Colon (tissue), 2 donors: ENCODE results near the gene MAFB.

Source experiments
- FAIRE-seq: peaks from 2 replicates; lab custom pipeline; 2012; peaks lifted over from hg19 to GRCh38; lab: Jason Lieb, UNC
- donor health status: control.
- donor health status: control.

Gene MAFB

DNA sequence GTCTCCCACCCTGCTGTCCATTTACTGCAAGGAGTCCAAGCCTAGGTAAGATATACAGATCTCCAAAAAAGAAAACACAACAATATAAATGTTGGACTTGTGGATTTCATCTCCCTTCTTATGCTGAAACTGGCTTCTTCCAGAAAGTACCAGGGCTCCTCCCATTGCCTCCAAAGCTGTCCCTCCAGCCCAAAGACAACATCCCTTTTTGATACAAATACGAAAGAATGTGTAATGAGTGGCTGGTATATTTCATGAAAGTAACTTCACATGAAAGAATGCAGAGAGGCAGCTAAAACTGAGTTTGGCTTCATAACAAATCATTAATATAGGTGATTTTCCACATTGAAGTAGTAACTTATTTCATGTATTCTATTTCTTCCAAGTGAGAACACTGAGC lies 7.9 kb downstream of the MAFB start:
- FAIRE-seq = no peak

DNA sequence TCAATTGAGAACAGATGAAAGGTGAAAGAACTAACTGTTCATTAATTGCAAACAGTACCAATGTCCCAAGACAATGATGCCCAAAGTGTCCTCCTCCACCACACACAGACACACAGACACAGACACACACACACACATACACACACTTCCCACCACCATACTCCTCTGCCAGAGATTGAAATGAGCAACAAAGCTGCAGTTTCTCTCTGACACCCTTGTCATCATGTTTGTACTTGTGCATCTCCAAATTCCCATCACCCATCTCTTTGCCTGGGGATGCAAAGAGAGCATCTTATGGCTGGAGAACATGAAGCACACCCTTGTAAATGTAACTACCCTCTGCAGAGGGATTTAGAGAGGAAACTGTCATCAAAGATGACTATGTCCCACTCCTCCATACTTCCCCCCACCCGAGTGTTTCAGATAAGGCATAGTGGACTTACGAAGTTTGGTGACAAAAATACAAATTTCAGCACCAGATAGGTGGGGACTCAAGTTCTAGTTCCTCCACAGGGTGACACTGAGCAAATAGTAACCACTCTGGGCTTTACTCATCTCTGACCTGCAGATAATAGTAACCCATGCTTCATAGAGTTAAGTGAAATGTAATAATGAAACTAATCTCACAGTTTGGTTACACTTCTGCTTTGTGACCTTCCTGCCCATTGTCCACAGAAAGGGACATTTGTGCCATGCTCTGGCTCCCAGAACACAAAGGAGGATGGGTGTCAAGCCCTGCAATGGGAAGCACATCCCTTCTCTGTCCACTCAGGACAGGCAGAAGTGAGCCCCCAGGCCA lies 8.7 kb downstream of the MAFB start:
- no peak for FAIRE-seq

DNA sequence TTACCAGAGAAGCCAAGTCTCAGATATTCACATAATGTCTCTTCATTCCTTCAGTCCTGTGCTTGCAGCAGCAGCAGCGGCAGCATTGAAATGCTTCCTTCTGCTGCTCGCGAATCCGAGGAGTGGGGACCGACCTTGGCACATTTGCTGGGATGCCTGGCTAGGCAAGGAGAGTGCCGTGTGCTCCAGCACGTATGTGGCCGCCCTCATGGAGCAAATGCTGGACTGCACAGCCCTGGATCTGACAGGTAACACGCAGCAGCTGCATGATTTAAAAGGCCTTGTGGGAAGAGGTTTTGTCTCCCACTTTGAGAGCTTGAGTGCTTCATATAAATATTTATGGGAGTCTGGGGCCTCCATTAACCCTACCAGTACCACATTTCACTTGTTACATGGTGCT lies 9.9 kb downstream of the MAFB start:
- FAIRE-seq = no peak

DNA sequence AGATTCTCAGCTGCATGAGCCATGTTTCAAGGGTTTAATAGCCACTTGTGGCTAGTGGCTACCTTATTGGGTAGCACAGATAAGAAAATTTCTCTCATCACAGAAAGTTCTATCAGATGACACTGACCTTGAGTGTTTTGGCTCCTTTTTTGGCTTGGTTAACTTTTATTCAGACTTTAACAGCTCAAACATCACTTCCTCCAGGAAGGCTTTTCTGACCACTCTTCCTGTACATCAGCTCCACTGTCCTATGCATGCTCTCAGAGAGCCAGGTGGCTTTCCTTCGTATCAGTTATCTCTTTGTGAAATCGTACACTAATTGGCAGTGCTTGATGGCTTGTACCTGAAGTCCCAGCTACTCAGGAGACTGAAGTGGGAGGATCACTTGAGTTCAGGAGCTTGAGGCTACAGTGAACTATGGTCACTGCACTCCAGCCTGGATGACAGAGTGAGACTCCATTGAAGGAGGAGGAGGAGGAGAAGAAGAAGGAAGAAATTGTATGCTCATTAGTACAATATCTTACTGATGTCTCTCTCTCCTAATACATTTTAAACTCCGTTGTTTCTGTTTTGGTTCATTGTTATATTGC lies 10.7 kb downstream of the MAFB start:
- no peak for FAIRE-seq

DNA sequence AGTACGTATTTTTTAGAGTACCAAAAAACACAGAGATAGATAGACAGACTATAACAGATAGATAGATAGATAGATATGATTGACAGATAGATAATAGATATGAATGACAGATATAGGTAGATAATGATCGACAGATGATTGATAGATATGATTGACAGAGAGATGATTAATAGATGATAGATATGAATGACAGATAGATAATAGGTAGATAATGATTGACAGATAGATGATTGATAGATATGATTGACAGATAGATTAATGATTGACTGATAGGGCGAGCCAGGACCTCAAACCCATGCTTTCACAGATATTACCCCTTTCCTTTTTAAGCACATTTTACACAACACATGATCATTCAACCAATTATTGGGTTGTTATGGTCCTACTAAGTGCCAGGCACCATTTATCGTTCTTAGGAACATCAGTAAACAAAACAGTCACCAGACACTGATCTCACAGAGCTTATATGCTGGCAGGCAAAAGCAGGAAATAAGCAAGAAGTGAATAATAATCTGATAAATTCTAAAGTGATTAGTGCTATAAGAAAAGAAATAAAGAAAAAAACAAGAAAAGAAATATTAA lies 11.6 kb downstream of the MAFB start:
- FAIRE-seq = no peak

DNA sequence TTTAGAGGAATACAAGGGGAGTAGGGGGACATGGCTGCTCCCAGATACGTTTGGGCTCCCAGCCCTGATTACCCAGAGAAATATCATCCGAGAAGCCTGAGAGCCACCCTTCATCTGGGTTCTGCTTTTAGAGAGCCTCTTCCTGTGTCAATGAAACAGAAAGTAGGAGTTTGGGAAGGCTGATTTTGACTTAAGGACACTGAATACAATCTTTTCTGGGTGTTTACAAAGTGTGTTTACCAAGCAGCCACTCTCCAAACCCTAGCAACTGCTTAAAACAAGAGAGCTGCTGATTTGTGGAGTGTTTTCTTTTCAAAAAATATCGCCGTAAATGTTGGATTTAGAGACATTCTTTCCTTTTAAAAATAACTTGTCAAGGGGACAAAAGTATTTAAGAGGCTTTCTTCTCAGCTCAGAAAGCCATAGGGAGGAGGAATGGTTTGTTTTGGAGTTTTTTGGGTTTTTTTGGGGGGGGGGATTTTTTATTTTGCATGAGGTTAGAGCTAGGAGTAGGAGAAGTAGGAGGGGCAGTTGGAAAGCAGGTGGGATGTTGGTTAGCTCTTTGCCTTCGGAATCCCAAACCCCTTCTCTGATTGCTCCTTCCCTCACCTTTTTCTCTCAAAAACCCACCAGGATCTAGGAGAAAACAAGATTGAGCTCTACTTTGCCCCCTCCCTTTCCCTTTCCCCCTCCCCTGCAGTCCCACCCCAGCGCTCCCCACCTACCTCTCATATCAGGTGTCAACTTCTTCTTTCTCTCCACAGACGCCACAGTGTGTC lies 12.4 kb downstream of the MAFB start:
- FAIRE-seq = no peak

DNA sequence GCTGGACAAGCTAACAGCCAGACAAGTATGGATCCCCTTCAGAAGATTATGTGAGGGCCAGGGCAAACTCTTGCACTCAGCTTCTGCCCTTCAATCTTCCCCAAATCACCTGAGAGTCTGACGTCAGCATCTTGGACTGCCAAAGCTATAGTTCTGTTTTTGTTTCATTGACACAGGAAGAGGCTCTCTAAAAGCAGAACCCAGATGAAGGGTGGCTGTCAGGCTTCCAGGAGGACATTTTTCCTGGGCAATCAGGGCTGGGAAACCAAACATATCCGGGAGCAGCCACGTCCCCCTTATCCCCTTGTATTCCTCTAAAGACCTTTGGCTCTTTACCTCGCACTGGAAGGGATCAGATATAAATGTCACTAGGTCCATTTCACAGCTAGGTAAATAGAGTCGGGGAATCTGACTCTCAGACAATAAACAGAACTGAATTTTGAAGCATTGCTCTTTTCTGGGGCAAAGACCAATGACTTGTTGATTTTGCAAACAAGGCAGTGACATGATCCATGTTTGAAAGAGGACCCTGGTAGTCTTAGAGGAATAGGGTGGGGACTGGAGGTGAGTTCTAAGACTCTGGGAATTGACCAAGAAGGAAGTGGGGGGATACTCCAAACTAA lies 13.3 kb downstream of the MAFB start:
- no peak for FAIRE-seq

DNA sequence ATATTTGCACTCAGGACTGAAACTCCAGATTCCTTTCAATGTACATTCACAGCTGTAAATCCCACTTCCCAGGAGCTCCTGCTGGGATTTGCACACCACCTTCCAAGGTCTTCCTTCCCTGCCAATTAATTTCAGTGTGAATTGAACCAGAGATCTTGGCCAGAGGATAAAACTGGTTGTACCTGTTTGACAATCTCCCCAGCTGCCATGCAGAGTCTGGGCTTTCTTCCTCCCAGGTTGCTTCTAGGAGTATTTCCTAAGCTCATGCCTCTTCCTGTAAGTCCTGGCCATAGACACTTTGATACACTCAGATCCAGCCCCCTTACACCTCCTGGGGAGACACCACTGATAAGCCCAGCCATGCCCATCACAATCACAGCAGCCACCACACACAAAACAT lies 15.6 kb downstream of the MAFB start:
- FAIRE-seq = no peak

DNA sequence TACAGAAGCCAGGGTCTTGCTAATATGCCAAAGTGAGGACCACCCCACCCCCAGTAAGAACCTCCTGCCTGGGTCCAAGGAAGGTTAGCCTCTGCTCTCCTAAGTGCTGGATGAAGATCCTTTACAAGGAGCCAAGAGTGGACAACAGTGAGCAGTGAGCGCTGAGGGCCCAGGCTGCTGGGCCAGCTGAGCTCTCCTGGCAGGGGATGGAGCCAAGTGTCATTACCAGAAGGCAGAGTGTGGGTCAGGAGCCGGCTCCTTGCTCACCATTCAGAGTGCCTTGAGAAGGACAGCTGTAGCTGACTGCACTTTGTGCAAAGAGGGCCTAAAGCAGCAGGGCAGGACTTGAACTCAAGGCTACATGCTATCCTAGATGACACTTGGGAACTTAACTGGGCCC lies 16.9 kb downstream of the MAFB start:
- FAIRE-seq = no peak

DNA sequence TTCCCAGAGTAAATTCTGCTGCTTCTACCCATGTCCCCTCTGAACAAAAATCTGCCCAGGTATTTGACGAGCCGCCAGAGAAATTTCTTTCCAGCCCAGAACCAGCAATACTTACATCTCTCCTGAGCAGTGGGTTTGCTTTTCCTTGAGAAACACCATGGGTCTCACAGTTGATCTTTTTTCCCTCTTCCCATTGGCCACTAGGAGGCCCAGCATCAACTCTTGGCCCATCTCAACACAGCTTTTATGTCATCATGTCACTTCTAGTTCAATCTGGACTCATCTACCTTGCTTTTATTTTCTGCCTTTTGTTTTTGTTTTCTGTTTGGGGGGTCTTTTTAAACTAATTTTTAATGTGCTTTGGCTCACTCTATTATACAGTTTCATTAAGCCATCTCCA lies 18.8 kb downstream of the MAFB start:
- FAIRE-seq = no peak

DNA sequence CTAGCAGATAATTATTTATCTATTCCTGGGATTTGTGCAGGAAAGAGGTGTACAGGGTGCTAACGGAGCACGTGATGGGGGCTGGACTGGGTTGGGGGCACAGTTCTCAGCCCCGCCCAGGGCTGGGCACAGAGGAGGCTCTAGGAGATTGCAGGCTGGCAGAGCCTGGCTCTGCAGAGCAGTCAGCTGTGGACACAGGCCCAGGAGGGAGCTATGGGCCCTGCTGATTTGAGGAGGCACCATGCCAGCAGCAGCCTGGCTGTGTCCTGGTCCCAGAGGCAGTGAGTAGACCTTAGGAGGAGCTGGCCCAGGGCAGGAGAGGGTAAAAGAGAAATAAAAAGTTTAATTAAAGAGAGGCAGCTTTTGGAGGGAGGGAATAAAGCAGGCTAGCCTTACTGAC lies 19.3 kb downstream of the MAFB start:
- FAIRE-seq = no peak

DNA sequence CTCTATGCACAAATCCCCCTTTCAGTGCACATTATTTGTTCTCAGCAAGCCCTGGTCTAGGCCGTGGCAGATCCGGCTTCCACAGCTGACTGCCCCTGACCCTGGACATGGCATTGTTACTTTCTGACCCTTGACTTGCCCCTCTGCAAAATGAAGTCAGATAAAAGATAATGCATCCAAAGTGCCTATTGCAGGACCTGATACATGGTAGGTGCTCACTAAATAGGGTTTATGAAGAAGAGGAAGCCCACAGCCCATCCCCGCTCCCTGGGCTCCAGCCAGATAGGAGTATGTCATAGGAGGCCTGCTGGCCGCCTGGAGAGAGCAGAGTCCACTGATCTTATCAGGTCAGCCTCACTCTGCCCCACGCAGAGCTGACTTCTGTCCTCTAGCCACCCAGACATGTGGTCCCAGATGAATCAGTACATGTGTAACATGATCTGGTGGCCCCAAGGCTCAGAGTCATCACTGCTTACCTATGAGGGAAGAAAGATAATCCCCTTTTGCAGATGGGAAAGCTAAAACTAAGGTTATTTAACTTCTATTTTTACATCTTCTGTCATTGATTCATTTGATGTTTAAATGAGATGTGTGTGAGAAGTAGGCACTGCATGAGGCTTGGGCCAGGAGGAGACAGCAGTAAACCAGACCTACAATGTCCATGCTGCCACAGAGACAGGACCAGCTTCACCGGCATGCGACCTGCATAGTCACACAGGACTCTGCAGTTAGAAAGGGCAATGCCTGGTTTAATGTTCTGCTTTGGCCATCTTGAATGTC lies 20.4 kb downstream of the MAFB start:
- FAIRE-seq = no peak

DNA sequence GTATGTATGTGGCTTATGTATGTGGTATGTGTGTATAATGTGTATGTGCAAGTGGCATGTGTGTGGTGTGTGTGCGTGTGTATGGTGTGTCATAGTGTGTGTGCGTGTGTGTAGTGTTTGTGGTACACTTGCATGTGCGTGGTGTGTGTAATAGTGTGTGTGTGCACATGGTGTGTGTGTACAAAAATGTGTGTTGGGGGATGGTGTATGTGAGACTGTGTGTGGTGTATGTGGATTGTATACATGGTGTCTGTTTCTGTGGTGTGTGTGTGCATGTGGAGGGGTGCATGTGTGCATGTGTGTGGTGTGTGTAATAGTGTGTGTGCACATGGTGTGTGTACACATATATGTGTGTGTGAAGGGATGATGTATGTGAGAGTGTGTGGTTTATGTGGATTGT lies 21.5 kb downstream of the MAFB start:
- FAIRE-seq = no peak

DNA sequence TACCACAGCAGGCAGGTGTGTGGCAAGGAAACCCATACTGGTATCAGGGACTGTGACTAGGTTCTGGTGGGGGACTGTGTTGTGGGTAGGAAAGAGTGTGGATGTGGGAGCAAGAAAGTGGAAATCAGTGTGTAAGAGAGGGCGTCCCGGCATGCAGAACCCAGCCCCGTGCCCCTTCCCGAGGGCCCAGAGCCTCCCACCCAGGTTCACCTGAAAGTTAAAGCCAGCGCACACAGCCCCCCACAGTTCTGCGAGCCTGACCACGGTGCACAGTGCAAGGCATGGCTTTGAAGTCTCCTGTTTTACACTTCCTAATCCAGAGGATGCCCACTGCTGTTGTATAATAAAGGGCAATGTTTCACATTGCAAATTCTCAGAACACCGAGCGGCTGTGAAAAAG lies 22.7 kb downstream of the MAFB start:
- no peak for FAIRE-seq

DNA sequence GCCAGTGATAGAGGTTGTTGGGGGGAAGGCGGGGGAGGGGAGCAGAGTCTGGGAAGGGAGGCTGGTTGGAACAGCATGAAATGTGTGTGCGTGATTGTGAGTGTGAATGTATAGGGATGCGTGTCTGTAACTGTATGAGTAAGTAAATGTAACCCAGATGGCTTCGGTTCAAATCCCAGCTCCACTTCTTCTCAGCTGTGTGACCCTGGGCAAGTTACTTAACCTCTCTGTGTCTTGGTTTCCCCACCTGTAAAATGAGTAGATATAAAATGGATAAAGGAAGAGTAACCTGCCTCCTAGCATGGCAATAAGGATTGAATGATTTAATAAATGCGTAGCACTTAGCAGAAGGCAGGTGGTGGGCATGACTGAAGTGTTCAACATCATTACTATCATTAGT lies 24.1 kb downstream of the MAFB start:
- no peak for FAIRE-seq

DNA sequence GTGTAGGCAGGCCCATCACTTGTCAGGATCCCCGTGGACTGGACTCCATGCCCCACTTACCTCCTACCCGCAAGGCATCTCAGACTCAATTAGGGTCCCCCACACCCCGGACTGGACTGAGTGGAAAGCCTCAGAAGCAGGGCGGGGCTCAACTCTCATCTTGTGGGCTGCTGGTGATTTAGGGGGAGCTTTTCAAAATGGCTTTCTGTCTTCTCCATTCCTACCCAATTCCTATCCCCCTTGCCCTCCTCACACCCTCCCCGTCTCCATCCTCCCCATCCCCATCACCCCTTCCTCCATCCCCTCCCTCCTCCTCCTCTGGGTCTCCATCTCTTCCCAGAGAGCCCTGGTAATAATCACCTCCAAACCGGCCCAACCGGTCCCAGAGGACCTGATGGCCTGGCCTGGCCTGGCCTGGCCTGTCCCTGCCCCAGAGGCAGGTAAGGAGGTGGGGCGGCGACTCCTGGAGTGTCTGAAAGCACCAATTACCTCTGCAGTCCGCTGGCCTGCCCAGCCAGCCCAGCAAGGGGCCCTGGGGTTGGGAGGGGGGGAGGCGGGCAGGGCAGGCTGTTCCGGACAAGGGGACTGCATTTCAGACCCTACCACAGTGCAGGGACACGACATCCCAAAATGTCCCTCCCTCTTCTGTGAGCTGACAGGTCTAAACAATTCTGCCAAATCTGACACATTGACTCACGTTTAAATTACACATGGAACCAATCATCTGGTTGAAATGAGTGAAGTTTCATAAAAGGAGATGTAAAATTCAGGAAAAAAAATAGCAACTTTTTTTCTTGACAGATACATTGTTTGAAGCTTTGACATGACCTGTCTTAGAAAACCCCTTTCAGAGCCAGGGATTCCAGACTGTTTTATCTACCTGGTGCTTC lies 24.8 kb downstream of the MAFB start:
- FAIRE-seq = no peak

DNA sequence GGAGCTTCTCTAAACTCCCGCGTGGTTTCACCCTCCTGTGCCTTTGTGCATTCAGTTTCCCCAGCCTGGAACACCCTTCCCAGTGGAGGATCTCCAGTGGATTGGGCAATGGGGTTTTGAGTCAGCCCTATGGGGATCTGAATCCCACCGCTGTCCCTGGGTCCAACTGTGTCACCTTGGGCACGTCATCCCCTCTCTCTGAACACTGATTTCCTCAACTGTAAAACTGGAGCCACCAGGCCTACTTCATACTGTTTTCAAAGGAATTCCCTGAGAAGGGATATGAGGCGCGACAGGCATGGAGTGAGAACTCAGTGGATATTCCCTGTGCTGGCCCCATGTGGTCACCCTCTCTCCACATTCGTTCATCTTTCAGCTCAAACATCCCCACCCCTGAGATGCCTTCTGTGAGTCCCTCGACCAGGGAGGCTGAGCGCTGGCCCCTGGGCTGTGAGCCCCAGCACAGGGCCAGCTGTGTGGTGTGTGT lies 25.7 kb downstream of the MAFB start:
- FAIRE-seq = no peak

DNA sequence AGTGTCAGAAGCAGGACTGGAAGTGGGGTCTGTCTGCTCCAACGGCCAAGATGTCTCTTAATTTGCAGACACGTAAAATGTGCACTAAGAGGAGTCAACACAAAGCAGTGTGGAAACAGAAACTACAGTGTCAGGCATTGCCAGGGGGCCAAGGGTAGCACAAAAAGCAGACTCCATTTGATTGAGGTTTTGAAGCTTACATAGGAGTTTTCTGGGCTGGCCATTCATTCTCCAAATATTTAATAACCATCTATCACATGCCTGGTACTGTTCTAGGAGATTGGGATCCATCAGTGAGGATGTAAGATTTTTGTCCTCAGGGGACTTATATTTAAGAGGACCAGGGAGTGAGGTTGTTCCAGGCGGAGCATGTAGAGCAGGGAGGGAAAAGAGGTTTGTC lies 29.5 kb downstream of the MAFB start:
- no peak for FAIRE-seq

DNA sequence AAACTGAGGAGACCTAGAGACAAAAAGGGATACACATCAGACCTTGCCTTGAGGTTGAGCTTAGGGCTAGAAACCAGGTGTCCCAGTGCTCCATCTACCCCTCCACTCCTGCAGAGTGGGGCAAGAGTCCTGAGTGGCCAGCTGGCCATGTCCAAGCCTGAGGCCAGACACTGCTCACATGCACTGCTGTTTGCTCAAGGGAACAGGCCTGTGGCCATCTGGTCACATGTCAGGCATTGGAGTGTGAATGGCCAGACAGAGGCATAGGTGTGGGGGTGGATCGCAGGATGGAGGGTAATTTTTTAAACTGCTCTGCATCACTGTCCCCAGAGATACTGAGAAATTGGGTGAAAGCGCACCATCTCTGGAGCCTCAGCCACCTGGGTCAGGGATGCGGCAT lies 30.5 kb downstream of the MAFB start:
- FAIRE-seq = no peak

DNA sequence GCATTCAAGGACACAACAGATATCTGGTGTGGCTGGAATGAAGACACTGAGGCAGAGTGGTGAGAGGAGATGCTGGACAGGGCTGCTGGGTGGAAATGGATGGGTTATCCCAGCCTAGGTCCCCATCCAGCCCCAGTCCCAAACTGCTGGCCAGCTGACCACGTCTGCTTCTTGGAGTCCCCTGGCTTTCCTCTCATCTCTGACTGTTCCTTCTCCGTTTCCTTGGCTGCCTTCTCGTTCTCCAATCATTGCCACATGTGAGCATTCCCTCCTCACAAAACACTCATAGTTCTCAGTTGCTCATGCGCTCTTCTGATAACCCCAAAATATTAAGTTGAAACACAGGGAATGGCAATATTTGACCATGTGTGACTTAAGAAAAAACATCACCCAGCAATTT lies 31.5 kb downstream of the MAFB start:
- no peak for FAIRE-seq

DNA sequence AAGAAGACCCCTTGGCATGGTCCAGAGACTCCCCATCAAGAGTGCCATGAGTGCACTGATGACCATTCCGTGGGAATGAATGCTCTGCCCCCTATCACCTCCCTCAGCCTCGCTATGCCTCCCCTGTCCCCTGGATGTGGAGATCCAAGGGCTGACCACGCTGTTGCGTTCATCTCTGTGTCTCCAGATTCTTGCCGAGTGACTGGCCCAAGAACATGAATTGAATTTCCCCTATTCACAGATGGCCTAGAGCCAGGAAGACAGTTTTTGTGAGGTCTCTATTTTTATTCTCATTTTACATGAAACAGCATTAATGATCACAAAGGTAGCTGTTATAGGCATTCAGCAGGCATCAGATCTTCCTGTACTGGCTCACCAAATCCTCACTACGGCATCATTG lies 33.6 kb downstream of the MAFB start:
- no peak for FAIRE-seq
